ENCODE data around the gene MED25. TPM values are rescaled to one million over a fixed set of nuclear protein-coding genes. Genes with fewer than 3 reads are reported as not detected.

MED25 gene
- total and polyA plus RNA-seq, 9 of the 15 experiments (the other 6 are each of a cell fraction or from before 2014, with no cell fraction given), result 4.1 to 93.9 (median 19.3) TPM

DNA sequence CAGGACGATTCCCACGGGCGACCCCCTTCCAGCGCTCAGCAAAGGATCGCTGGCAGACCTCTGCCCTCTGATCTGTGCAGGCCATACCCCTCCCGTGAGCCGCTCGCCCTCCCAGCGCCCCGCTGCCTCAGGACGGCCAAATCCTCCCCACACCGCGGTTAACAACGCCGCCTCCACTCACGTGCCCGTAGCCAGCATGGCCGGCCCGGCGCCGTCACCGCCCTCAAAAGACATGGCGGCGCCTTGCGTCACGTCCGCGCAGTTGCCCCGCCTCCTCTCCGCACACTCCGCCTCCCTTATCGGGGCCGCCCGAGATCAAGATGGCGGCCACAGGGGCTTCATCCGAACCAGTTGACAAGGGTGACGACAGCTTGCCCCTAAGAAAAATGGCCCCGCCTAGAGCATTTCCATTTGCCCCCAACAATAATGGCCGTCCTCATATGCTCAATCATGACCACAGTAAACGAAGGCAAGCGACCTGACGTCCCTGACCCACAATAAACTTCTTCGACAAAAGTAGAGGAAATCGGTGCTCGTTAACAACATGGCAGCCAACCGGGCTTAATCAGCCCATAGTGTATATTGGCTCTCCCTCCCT, 58.4 kb downstream of the MED25 start (continued):
- TF ChIP-seq, protein P1, sequence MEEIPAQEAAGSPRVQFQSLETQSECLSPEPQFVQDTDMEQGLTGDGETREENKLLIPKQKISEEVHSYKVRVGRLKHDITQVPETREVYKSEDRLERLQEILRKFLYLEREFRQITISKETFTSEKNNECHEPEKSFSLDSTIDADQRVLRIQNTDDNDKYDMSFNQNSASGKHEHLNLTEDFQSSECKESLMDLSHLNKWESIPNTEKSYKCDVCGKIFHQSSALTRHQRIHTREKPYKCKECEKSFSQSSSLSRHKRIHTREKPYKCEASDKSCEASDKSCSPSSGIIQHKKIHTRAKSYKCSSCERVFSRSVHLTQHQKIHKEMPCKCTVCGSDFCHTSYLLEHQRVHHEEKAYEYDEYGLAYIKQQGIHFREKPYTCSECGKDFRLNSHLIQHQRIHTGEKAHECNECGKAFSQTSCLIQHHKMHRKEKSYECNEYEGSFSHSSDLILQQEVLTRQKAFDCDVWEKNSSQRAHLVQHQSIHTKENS (CRISPR knock-in tag; IDR thresholded peaks at IDR 0.05), result no peak
- peak in 1 of 2 experiments; percentile 52; a peak in 1 of 4 replicates for TF ChIP-seq TEAD1 (CRISPR knock-in tag; IDR thresholded peaks at IDR 0.05)
- peak; percentile 77; the same call in 1 of the 2 replicates for TF ChIP-seq ZNF830 (CRISPR knock-in tag; IDR thresholded peaks at IDR 0.05)
- TF ChIP-seq, protein P2, sequence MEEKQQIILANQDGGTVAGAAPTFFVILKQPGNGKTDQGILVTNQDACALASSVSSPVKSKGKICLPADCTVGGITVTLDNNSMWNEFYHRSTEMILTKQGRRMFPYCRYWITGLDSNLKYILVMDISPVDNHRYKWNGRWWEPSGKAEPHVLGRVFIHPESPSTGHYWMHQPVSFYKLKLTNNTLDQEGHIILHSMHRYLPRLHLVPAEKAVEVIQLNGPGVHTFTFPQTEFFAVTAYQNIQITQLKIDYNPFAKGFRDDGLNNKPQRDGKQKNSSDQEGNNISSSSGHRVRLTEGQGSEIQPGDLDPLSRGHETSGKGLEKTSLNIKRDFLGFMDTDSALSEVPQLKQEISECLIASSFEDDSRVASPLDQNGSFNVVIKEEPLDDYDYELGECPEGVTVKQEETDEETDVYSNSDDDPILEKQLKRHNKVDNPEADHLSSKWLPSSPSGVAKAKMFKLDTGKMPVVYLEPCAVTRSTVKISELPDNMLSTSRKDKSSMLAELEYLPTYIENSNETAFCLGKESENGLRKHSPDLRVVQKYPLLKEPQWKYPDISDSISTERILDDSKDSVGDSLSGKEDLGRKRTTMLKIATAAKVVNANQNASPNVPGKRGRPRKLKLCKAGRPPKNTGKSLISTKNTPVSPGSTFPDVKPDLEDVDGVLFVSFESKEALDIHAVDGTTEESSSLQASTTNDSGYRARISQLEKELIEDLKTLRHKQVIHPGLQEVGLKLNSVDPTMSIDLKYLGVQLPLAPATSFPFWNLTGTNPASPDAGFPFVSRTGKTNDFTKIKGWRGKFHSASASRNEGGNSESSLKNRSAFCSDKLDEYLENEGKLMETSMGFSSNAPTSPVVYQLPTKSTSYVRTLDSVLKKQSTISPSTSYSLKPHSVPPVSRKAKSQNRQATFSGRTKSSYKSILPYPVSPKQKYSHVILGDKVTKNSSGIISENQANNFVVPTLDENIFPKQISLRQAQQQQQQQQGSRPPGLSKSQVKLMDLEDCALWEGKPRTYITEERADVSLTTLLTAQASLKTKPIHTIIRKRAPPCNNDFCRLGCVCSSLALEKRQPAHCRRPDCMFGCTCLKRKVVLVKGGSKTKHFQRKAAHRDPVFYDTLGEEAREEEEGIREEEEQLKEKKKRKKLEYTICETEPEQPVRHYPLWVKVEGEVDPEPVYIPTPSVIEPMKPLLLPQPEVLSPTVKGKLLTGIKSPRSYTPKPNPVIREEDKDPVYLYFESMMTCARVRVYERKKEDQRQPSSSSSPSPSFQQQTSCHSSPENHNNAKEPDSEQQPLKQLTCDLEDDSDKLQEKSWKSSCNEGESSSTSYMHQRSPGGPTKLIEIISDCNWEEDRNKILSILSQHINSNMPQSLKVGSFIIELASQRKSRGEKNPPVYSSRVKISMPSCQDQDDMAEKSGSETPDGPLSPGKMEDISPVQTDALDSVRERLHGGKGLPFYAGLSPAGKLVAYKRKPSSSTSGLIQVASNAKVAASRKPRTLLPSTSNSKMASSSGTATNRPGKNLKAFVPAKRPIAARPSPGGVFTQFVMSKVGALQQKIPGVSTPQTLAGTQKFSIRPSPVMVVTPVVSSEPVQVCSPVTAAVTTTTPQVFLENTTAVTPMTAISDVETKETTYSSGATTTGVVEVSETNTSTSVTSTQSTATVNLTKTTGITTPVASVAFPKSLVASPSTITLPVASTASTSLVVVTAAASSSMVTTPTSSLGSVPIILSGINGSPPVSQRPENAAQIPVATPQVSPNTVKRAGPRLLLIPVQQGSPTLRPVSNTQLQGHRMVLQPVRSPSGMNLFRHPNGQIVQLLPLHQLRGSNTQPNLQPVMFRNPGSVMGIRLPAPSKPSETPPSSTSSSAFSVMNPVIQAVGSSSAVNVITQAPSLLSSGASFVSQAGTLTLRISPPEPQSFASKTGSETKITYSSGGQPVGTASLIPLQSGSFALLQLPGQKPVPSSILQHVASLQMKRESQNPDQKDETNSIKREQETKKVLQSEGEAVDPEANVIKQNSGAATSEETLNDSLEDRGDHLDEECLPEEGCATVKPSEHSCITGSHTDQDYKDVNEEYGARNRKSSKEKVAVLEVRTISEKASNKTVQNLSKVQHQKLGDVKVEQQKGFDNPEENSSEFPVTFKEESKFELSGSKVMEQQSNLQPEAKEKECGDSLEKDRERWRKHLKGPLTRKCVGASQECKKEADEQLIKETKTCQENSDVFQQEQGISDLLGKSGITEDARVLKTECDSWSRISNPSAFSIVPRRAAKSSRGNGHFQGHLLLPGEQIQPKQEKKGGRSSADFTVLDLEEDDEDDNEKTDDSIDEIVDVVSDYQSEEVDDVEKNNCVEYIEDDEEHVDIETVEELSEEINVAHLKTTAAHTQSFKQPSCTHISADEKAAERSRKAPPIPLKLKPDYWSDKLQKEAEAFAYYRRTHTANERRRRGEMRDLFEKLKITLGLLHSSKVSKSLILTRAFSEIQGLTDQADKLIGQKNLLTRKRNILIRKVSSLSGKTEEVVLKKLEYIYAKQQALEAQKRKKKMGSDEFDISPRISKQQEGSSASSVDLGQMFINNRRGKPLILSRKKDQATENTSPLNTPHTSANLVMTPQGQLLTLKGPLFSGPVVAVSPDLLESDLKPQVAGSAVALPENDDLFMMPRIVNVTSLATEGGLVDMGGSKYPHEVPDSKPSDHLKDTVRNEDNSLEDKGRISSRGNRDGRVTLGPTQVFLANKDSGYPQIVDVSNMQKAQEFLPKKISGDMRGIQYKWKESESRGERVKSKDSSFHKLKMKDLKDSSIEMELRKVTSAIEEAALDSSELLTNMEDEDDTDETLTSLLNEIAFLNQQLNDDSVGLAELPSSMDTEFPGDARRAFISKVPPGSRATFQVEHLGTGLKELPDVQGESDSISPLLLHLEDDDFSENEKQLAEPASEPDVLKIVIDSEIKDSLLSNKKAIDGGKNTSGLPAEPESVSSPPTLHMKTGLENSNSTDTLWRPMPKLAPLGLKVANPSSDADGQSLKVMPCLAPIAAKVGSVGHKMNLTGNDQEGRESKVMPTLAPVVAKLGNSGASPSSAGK (IDR thresholded peaks at IDR 0.05), result no peak
- no peak for TF ChIP-seq ZNF282 (CRISPR knock-in tag; IDR thresholded peaks at IDR 0.05)
- peak; percentile 6 for TF ChIP-seq L3MBTL2 (IDR thresholded peaks at IDR 0.05)
- peak; percentile 77 for TF ChIP-seq TAF1 (IDR thresholded peaks at IDR 0.05; ENCODE audit: control insufficient read depth, extremely low read depth, insufficient read depth, low read length, severe bottlenecking)
- TF ChIP-seq, protein P3, sequence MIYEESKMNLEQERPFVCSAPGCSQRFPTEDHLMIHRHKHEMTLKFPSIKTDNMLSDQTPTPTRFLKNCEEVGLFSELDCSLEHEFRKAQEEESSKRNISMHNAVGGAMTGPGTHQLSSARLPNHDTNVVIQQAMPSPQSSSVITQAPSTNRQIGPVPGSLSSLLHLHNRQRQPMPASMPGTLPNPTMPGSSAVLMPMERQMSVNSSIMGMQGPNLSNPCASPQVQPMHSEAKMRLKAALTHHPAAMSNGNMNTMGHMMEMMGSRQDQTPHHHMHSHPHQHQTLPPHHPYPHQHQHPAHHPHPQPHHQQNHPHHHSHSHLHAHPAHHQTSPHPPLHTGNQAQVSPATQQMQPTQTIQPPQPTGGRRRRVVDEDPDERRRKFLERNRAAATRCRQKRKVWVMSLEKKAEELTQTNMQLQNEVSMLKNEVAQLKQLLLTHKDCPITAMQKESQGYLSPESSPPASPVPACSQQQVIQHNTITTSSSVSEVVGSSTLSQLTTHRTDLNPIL (CRISPR knock-in tag; IDR thresholded peaks at IDR 0.05), result no peak
- TF ChIP-seq, protein P4, sequence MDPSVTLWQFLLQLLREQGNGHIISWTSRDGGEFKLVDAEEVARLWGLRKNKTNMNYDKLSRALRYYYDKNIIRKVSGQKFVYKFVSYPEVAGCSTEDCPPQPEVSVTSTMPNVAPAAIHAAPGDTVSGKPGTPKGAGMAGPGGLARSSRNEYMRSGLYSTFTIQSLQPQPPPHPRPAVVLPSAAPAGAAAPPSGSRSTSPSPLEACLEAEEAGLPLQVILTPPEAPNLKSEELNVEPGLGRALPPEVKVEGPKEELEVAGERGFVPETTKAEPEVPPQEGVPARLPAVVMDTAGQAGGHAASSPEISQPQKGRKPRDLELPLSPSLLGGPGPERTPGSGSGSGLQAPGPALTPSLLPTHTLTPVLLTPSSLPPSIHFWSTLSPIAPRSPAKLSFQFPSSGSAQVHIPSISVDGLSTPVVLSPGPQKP (CRISPR knock-in tag; IDR thresholded peaks at IDR 0.05), result no peak
- no peak for TF ChIP-seq SP2 (IDR thresholded peaks at IDR 0.05; ENCODE audit: extremely low read depth, low read depth, low read length, poor library complexity, severe bottlenecking)
- TF ChIP-seq ZNF133 (CRISPR knock-in tag; IDR thresholded peaks at IDR 0.05), result no peak

Data from K562 (cell line).